ENCODE measurements around the gene CLIP2.
A peak's percentile ranks its signal among the peaks of the same experiment; 100 is the strongest.
"Not testable (repeated sequence)": the region's sequence is repeated elsewhere in the genome, so short reads cannot be mapped to it uniquely, and the experiment has no call there.

Gene CLIP2

DNA sequence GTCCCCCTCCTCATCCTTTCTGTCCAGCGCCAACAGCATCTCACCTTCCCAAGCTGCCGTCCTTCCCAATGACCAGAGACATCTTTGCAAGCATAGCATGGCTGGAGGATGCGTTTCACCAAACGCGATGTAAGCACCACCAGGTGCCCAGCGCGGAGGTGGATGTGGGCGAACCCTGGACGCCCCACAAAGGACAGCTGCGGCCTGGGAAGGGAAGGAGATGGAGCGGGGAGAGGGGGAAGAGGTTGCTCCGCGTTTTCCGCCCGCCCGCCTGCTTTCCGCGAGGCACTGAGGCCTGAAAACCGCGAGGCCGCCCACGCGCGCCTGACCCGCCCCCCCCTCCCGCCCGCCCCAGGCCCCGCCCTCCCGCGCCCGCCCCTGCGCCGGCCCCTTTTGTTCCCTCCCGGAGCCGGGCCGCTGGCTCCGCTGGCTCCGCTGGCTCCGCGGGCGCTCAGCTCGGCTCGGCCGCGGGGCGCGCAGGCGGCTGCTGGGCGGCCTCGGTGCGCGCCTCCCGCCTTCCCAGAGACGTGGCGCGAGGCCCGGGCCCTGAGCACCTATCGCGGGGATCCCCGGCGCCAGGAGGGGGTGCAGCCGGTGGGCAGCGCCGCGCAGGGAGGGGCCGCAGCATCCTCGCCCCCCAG lies at the start of gene CLIP2:
Gene CLIP2, plus strand, starts transcription at position 390 of the 641 bp plus-strand sequence. CDS start 28,140 bp downstream, outside the sequence.
- peak; percentile 59 for DNase-seq

DNA sequence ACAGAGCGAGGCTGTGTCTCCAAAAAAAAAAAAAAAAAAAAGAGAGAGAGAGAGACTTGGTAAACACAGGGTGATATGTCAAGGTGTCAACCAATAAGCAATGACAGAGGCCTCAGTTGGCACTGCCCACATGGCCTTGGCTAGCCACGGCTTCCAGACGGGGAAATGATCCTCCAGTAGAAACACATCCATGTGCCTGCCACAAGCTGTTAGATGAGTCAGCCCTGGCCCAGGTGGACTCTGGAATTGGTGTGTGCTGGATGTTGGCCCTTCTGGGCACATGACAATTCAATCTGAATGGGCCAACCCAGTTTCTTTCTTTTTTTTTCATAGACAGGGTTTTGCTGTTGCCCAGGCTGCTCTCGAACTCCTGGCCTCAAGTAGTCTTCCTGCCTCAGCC lies 48.7 kb upstream of the CLIP2 start:
- no peak for DNase-seq

DNA sequence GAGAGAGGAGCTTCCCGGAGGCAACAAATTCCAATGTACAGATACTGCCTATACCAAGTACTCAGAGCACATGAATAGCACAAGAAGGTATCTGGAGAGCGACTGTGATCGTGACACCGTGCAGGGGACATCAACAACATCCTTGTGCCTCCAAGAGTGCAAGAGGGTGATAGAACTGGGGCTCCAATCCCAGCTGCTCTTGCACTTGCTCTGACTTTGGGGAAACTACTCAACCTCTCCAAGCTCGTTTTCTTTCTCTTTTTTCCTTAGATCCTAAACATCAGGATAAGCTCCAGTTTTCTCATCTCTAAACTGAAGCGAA lies 47.1 kb upstream of the CLIP2 start:
- no peak for DNase-seq

DNA sequence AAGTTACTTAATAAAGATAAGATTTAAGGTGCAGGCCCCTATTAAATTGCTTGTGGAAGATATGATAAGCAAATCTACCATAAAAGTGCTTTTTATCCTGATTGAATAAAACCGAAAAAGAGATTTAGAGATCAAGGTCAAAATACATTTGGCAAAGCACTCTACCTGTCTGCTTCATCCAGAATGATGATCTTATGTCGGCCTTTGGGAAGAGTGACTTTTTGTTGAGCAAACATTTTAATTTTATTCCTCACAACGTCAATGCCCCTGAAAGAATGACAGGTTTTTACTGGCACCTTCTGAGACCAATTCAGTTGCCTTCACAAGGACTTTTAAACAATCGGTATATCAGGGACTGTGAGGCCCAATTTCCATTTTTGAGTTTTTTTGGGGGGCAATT lies 42.7 kb upstream of the CLIP2 start:
- DNase-seq, result no peak

DNA sequence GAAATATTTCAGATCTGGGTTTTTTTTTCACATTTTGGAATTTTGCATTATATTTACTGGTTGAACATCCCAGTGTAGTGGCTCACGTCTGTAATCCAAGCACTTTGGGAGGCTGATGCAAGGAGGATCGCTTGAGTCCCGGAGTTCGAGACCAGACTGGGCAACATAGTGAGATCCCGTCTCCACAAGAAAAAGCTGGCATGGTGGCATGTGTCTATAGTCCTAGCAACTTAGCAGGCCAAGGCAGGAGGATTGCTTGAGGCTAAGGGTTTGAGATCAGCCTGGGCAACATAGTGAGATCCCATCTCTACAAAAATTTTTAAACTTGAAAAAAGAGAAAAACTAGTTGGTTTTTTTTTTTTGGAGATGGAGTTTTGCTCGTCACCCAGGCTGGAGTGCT lies 41.1 kb upstream of the CLIP2 start:
- no peak for DNase-seq

DNA sequence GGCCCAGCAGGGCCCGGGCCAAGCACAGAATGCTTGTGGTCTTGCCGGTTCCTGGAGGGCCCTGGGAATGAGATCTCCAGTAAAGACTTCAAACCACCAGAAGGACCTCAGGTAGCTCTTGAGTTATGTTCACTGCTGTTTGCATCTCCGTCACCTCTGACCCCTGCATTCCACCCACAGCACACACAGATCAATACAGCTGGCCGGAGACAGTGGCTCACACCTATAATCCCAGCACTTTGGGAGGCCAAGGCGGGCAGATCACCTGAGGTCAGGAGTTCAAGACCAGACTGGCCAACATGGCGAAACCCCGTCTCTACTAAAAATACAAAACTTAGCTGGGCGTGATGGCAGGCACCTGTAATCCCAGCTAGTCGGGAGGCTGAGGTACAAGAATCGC lies 40.1 kb upstream of the CLIP2 start:
- DNase-seq, result not testable (repeated sequence)

DNA sequence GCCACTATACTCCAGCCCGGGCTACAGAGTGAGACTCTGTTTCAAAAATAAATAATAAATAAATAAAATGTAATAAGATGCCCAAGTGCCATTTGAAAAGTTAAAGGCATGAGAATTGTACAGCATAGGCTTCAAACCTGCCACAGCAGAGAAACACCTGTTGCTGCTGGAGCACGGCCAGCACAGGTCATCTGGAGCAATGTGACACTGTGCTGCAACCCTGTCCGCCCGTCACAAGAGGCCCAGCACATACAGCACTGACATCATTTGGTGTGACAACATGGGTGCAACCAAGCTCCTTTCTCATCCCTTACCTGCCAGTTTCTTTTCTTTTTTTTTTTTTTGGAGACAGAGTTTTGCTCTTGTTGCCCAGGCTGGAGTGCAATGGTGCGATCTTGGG lies 36.3 kb upstream of the CLIP2 start:
- DNase-seq, result no peak

DNA sequence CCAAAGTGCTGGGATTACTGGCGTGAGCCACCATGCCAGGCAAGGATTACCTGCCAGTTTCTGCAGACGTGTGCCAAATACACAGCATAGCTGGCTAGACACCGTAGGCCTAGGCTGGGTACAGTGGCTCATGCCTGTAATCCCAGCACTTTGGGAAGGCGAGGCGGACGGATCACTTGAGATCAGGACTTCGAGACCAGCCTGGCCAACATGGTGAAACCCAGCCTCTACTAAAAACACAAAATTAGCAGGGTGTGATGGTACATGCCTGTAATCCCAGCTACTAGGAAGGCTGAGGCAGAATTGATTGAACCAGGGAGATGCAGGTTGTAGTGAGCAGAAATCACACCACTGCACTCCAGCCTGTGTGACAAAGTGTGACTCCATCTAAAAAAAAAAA lies 35.9 kb upstream of the CLIP2 start:
- DNase-seq, result no peak

DNA sequence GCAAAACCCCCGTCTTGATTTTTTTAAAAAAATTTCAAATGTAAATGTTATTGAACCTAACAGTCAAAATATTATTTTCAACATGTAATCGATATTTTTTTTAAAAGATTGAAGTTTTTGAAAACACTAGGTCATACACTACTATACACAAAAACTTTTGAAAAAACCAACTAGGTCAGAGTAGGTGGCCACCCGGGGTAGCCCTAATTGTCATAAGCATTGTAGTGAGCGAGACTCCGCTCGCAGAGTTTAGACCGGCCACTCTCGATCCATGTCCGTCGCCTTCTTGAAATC lies 35.4 kb upstream of the CLIP2 start:
- no peak for DNase-seq

DNA sequence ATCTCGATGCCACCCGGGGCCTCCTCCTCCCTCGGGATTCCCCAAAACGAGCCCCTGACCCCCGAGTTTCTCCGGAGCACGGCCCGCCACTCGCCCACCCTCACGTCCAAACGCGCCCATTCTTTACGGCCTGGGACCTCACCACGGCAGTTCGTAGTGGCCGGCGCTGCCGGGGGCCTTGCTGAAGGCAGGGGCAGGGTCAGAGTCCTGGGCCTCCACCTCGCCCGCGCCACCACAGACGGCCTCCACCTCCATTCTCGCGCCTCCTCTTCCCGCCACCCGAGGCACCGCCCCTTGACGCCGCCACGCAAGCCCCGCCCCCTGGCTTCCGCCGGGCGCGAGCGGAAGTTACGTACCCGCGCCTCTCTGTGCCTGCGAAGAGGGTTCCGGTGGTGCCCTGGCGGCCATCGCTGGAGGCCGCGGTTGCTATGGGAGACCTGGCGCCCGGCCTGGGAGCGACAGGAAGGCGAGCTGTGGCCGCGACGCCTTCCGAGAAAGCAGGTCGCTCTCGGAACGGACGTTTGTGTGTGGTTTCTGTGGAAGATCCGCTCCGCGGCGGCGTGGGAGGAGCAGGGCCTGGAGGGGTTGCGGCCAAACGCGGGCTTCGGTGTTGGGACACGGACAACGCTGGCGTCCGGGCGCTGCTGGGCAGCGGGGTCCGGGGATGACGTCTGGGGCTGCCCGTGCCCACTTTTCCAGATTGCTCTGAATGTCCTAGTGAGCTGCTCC lies 34.9 kb upstream of the CLIP2 start, which contains the start of gene RFC2:
Gene RFC2, minus strand, starts transcription at position 271 of the 729 bp plus-strand sequence. Its CDS starts 16 bp downstream, at position 255.
- DNase-seq, result peak; percentile 99

DNA sequence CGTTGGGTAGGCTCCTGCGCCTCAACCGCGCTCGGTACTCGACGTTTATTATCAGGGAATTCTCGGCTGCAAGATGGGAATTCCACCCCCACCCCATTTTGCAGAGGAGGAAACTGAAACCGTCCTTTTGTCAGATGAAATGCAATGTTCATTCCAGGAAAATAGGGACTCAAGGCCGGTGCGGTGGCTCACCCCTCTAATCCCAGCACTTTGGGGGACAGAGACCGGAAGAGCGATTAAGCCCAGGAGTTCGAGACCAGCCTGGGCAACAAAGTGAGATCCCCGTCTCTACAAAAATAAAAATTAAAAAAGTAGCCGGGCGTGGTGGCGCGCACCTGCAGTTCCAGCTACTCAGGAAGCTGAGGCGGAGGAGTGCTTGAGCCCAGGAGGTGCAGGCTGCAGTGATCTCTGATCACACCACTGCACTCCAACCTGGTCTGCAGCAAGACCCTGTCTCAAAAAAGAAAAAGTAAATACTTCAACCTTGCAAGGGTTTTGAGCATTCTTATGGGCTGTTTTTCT lies 34.3 kb upstream of the CLIP2 start:
- DNase-seq, result no peak

DNA sequence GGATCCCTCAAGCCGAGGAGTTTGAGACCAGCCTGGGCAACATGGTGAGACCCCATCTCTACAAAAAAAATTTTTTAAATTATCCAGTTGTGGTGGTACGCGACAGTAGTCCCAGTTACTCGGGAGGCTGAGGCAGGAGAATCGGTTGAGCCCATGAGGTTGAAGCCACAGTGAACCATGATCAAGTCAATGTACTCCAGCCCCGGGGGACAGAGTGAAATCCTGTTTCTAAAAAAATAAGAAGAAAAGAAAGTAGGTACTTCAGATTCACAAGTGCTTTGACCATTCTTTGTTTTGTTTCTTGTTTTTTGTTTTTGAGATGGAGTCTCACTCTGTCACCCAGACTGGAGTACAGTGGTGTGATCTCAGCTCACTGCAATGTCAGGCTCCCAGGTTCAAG lies 33.7 kb upstream of the CLIP2 start:
- DNase-seq, result not testable (repeated sequence)

DNA sequence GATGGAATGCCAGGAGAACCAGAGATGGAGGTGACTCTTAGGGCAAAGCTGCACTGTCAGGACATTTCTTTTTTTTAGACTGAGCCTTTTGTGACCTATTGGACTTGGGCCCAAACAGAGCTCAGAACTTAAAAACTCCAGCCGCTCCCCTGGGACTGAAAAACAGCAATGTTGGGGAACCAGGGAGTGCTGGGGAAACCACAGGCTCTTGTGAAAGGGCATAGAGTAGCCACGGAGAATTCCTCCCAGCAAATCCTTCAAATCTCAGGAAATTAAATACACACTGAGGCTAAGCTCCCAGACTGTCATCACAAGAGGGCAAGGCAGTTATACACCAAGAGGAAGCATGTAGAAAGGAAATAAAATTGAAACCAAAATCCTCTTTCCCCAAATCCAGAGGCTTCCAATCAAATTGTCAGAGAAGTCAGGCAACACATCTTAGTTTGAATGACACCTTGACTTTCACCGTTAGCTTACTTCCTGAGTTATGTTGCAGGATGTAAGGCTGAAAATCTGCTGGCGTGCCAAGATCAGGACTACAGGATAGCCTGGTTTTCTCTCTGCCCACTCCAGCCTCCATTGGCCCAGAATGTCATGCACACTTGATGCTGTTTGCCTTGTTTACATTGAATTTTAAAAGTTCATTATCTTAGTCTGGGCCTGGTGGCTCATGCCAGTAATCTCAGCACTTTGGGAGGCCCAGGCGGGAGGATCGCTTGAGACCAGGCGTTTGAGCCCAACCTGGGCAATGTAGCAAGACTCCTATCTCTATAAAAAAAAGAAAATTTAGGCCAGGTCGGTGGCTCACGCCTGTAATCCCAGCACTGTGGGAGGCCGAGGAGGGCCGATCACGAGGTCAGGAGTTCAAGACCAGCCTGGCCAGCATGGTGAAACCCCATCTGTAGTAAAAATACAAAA lies 32.5 kb upstream of the CLIP2 start:
- DNase-seq, result no peak

DNA sequence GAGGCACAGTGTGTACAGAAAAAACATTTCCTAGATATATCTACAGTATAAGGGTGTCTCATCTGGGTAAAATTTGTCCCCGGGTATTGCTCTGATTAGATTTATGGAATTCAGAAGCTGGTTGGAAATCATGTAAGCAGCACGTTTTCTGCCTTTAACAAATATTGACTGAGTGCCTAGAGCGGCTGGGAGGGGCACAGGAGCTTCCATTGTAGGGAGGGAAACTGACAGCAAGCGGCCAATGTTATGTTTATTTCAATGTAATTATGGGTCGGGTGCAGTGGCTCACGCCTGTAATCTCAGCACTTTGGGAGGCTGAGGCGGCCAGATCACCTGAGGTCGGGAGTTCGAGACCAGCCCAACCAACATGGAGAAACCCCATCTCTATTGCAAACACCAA lies 30.6 kb upstream of the CLIP2 start:
- no peak for DNase-seq

DNA sequence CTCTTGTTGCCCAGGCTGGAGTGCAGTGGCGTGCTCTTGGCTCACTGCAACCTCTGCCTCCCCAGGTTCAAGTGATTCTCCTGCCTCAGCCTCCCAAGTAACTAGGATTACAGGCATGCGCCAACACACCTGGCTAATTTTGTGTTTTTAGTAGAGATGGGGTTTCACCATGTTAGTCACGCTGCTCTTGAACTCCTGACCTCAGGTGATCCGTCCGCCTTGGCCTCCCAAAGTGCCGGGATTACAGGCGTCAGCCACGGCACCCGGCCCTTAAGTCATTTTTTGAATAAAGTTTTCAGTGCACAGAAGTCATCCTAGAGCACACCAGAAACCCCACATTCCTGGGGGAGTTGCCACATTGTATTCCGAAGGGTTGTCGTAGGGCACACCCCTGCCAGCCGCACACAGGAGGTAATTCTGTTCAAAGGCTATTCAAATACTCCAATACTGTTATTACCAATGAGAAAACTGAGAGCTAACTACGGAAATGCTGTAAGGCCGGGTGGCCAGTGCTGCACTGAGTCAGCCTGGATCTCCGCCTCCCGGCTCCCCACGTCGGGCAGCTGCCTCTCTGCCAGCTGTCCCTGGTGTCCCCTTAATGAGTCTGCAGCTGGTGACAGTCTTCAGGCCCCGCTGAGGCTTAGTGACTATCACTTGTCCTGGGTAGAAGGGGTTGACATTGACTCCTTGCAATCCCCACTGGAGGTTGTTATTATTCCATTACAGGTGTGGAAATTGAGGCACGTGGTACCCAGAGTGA lies 26.4 kb upstream of the CLIP2 start:
- DNase-seq, result no peak

DNA sequence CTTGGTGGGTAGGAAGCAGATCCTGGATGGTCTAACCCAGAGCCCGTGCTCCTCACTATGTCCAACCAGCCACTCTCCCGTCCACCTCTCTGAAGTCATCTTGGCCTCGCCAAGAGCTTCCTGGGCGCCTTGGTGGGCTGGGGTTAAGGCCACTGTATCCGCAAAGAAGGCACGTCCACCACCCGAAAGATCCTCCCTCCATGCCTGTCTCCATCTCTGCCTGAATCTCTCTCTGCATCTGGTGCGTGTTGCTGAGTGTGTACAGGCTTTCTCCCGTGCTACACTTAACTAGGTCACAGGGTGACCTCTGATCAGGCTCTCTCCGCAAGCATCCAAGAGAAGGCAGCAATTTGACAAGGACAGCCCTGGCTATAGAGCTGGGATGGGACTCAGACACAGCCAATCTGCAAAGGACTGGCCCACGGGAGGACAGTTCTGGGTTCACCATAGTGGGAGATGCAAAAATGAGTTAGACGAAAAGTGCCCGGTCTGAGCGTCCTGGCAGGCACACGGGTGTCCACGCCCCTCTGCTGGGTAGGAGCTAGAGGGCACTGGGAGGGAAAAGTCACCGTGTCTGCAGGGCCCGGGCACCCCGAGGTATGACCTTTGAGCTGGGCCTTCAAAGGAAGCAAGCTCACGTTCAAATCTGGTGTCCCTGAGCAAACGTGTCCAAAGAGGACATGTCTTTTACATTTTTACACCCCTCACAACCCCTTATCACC lies 25.6 kb upstream of the CLIP2 start:
- no peak for DNase-seq

DNA sequence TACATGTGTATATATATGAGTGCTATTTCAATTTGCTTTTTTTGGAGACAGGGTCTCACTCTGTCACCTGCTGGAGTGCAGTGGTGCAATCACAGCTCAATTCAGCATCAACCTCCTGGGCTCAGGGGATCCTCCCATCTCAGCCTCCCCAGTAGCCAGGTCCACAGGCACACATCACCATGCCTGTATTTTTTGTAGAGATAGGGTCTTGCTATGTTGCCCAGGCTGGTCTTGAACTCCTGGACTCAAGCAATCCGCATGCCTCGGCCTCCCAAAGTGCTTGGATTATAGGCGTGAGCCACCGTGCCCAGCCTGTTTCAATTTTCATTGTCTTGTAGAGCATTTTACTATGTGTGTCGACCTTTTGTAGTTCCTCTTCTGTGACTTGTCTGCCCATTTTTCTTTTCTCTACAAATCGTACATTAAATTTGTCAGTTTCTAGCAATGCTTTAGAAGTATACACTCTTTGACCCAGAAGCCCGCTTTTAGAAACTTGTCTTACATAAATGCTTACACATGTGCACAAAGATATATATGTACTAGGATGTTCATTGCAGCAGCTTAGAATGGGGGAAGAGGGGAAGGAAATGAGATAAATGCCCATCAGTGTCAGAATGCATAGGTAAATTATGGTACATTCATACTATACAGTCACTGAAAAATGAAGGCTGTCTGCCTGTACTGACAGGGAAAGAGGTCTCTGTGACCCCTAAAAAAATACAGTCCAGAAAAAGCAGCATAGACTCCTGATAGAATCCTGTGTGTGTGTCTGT lies 22.8 kb upstream of the CLIP2 start:
- DNase-seq, result no peak

DNA sequence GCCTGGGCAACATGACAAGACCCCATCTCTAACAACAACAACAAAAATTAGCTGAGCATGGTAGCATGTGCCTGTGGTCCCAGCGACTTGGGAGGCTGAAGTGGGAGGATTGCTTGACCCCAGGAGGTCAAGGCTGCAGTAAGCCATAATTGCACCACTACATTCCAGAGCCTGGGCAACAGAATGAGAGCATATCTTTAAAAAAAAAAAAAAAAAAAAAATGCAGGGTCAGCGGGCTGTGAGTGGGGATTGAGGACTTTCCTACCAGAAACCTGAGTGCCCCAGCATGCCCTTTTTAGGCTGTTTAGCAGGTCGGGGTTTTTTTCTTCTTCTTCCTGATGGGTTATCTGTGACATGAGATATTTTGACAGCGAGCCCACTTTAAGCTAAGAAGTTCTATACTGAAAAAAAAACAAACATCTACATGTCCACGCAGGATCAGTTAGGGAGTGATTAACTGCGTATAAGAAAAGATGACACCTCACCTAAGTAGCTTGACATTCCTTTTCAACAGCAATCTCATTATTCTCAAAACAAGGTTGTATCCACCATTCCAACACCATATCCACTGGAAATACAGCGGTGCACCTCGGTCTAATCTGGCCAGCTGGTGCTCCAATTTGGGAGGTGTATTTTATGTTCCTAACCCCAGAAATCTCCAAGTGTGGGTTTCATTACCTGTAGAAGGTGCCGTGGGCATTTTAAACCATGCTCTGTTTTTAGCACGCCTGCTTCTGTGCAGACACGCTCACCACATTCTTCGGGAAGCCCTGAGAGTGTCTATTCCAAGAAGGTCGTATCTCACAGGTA lies 21.2 kb upstream of the CLIP2 start:
- no peak for DNase-seq

DNA sequence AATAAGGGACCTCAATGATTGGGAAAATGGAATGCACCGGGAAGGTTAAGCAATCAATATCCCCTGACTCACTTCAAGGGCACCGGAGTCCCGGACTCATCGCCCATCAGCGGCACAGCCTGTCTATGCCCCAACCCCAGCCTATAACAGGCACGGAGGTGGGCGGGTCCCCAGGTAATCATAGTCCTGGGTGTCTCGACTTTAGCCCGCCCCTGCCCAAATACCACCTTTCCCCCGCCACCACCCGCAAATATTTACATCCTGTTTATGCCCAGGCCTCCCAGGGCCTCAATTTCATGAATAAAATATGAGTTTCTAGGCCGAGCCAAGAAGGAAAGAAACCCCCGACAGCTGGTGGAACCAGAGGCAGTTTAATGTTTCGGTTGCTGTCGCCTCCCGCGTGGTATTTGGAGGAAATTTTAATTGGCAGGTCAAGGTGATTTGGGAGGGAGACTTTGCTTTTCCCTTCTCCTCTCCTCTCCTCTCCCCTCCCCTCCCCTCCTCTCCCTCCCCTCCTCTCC lies 19.4 kb upstream of the CLIP2 start:
- no peak for DNase-seq

DNA sequence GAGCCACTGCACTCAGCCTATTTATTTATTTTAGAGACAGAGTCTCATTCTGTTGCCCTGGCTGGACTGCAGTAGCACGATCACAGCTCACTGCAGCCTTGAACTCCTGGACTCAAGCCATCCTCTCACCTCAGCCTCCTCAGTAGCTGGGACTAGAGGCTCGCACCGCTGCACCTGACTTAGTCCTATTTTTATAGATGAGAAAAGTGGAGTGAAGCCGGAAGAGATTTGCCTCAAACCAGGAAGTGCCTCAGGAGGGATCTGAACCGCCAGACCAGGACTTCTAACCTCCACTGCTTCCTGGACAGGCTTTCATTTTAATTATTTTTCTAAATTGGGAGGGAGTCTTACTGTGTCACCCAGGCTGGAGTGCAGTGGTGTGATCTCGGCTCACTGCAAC lies 17.5 kb upstream of the CLIP2 start:
- DNase-seq, result no peak

All from activated CD4-positive, CD25-positive, alpha-beta regulatory T cell treated with anti-CD3 and anti-CD28 coated beads, Interleukin-2, amount 50 U/mL, for 72 hours (primary cell).